ENCODE results near the gene USP10. TPM values are rescaled to one million over a fixed set of nuclear protein-coding genes. Genes with fewer than 3 reads are reported as not detected.

USP10 gene
- total and polyA plus RNA-seq, 3 experiments from 2014 or later = 86.1 to 146 (median 143) TPM

DNA sequence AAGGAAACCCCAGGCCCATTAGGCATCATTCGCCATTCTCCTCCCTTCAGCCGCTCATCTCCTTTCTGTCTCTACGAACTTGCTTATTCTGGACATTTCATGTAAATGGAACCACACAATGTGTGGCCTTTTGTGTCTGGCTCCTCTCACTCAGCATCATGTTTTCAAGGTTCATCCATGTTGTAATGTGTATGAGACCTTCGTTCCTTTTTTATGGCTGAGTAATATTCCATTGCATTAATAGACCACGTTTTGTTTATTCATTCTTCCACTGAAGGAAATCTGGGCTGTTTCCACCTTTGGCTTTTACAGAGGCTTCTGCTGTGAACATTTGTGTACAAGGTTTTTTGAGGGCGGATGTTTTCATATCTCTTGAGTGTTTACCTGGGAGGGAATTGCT is 123.2 kb downstream of the USP10 start:
- H3K4me3 ChIP-seq (ENCODE audit: low read length) = no peak overlapping the region
- H3K4me1 Mint-ChIP-seq = peaks cover 9 to 10% (median 9%) of the 10 kb centered on the region in 3 donors
- CTCF ChIA-PET = no interaction called here
- peaks cover 0 to 2% (median 0%) of the 10 kb centered on the region in 5 donors for H3K9me3 Mint-ChIP-seq
- no peaks in the 10 kb centered on the region for H3K36me3 Mint-ChIP-seq
- POLR2A ChIA-PET = no interaction called here
- peaks cover 16% of the 10 kb centered on the region for H3K4me1 ChIP-seq (ENCODE audit: insufficient read depth, low read length)
- no peak overlapping the region for H3K4me3 Mint-ChIP-seq
- H3K36me3 ChIP-seq (ENCODE audit: insufficient read depth, low read length) = no peaks in the 10 kb centered on the region
- no peak overlapping the region for H3K27ac Mint-ChIP-seq
- H3K9me3 ChIP-seq (ENCODE audit: low read length) = no peaks in the 10 kb centered on the region
- no peak for DNase-seq
- peaks cover 20 to 61% of the 10 kb centered on the region in 2 donors for H3K27me3 Mint-ChIP-seq
- no peak overlapping the region for H3K27ac ChIP-seq (ENCODE audit: low read depth, low read length)
- H3K27me3 ChIP-seq (ENCODE audit: insufficient read depth, low read length, poor library complexity, severe bottlenecking) = peaks cover 4% of the 10 kb centered on the region

DNA sequence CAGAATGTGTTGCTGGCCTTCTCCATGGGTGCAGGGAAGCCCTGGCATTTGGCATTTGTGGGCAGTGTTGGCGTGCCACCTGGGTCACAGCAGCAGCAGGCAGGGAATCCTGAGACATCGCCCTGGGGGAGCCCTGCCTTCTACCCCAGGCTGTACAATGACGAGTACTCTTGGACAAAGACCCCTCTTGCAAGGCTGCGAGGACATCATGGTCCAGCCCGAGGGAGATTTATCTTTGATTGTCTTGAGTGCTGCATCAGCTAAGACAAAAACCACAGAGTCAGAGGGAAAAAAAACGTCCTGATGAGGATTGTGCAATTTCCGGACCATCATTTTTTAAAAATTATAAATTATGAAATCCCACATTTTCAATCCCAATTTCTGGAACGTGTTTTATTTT is 123.7 kb downstream of the USP10 start:
- Mint-ChIP-seq H3K27ac (no peak overlapping the region), H3K4me1 (peaks cover 9 to 10% (median 9%) of the 10 kb centered on the region in 3 donors), H3K27me3 (peaks cover 20 to 65% of the 10 kb centered on the region in 2 donors), H3K9me3 (peaks cover 0 to 2% (median 0%) of the 10 kb centered on the region in 5 donors), H3K4me3 (no peak overlapping the region), H3K36me3 (no peaks in the 10 kb centered on the region)
- DNase-seq = no peak
- Histone ChIP-seq H3K27ac (ENCODE audit: low read depth, low read length) (no peak overlapping the region), H3K27me3 (ENCODE audit: insufficient read depth, low read length, poor library complexity, severe bottlenecking) (peaks cover 4% of the 10 kb centered on the region), H3K4me1 (ENCODE audit: insufficient read depth, low read length) (peaks cover 16% of the 10 kb centered on the region), H3K36me3 (ENCODE audit: insufficient read depth, low read length) (no peaks in the 10 kb centered on the region), H3K4me3 (ENCODE audit: low read length) (no peak overlapping the region), H3K9me3 (ENCODE audit: low read length) (no peaks in the 10 kb centered on the region)
- ChIA-PET CTCF (no interaction called here), POLR2A (no interaction called here)

DNA sequence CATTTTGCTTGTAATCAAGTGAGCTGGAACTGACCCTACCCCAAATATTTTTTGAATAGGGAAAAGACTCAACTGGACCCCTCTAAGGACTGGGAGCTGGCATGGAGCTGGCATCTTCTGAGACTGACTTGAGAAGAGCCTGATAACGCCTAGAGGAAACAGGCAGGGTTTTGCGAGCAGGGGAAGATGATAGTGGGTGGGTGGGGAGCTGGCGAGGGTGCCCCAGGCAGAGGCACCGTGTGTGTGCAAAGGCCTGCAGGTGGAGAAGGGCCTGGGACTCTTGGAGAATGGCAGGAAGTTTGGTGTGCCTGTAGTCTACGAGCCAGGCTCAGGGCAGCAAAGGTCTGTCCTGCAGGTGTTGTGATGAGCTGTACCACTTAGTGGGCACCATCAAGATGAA is 124.1 kb downstream of the USP10 start:
- Mint-ChIP-seq H3K27ac (no peak overlapping the region), H3K27me3 (peaks cover 25 to 66% of the 10 kb centered on the region in 2 donors), H3K36me3 (no peaks in the 10 kb centered on the region), H3K4me1 (peaks cover 9 to 10% (median 9%) of the 10 kb centered on the region in 3 donors), H3K9me3 (peaks cover 0 to 2% (median 0%) of the 10 kb centered on the region in 5 donors), H3K4me3 (no peak overlapping the region)
- ChIA-PET CTCF (no interaction called here), POLR2A (no interaction called here)
- Histone ChIP-seq H3K27me3 (ENCODE audit: insufficient read depth, low read length, poor library complexity, severe bottlenecking) (peaks cover 4% of the 10 kb centered on the region), H3K27ac (ENCODE audit: low read depth, low read length) (no peak overlapping the region), H3K4me3 (ENCODE audit: low read length) (no peak overlapping the region), H3K36me3 (ENCODE audit: insufficient read depth, low read length) (no peaks in the 10 kb centered on the region), H3K9me3 (ENCODE audit: low read length) (no peaks in the 10 kb centered on the region), H3K4me1 (ENCODE audit: insufficient read depth, low read length) (peaks cover 16% of the 10 kb centered on the region)
- DNase-seq = no peak

DNA sequence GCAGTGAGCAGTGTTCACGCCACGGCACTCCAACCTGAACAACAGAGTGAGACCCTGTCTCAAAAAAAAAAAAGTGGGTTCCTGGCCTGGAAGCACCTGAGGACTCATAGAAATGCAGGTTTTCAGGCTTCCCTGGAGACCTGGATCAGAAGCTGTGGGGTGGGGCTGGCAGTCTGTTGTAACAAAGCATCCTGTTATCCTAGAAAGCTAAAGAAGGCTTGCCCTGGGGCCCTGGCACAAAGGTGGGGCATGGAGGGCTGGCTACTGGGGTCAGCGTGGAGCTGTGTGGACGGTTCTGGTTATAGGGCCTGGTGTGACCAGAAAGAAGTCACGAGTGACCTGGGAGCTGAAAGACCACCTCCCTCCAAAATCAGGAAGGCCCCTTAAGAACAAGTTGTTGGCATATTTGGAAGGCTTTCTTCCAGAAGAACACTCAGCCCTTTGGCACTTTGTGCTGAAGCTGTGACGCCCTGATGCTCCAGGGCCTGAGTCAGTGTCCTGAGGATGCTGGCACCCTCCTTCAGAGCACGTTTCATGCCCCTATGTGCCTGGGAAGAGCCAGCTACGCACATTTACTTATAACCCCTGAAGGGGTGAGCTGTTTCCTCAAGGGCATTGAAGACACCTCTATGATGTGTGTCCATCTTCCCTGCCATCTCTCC is 126.2 kb downstream of the USP10 start:
- H3K9me3 Mint-ChIP-seq = peaks cover 0 to 2% (median 0%) of the 10 kb centered on the region in 5 donors
- H3K27ac ChIP-seq (ENCODE audit: low read depth, low read length) = no peak overlapping the region
- H3K4me1 Mint-ChIP-seq = no peaks in the 10 kb centered on the region
- no peak for DNase-seq
- no peak overlapping the region for H3K4me3 ChIP-seq (ENCODE audit: low read length)
- H3K4me1 ChIP-seq (ENCODE audit: insufficient read depth, low read length) = peaks cover 4% of the 10 kb centered on the region
- H3K36me3 Mint-ChIP-seq = no peaks in the 10 kb centered on the region
- no peaks in the 10 kb centered on the region for H3K27me3 ChIP-seq (ENCODE audit: insufficient read depth, low read length, poor library complexity, severe bottlenecking)
- POLR2A ChIA-PET = no interaction called here
- no peak overlapping the region for H3K4me3 Mint-ChIP-seq
- no peaks in the 10 kb centered on the region for H3K9me3 ChIP-seq (ENCODE audit: low read length)
- H3K36me3 ChIP-seq (ENCODE audit: insufficient read depth, low read length) = no peaks in the 10 kb centered on the region
- no peak overlapping the region for H3K27ac Mint-ChIP-seq
- peaks cover 23 to 57% of the 10 kb centered on the region in 2 donors for H3K27me3 Mint-ChIP-seq
- CTCF ChIA-PET = no interaction called here

DNA sequence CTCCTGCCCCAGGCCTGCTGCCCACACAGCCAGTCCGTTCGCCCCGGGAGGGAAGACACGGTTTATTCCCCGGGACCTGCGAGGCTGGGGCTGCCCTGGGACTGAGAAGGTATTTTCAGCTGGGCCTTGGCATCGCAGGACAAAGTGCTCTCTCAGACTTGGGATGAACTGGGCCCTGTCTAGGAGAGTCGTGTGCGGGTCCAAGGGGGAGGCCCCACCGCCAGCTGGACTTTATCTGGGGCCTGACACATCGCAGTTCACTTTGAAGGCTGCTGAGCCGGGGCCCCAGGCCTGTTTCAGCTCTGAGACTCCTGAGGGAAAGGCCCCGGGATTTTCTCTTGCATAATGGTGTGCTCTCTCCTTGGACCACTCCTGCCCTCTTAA is 126.8 kb downstream of the USP10 start:
- CTCF ChIA-PET = no interaction called here
- Mint-ChIP-seq H3K4me1 (no peaks in the 10 kb centered on the region), H3K27me3 (peaks cover 21 to 52% of the 10 kb centered on the region in 2 donors), H3K36me3 (no peaks in the 10 kb centered on the region), H3K27ac (no peak overlapping the region), H3K9me3 (peaks cover 0 to 2% (median 0%) of the 10 kb centered on the region in 5 donors), H3K4me3 (no peak overlapping the region)
- Histone ChIP-seq H3K36me3 (ENCODE audit: insufficient read depth, low read length) (no peaks in the 10 kb centered on the region), H3K9me3 (ENCODE audit: low read length) (no peaks in the 10 kb centered on the region), H3K27me3 (ENCODE audit: insufficient read depth, low read length, poor library complexity, severe bottlenecking) (no peaks in the 10 kb centered on the region), H3K4me3 (ENCODE audit: low read length) (no peak overlapping the region), H3K4me1 (ENCODE audit: insufficient read depth, low read length) (no peaks in the 10 kb centered on the region), H3K27ac (ENCODE audit: low read depth, low read length) (no peak overlapping the region)
- POLR2A ChIA-PET = no interaction called here
- DNase-seq = no peak

DNA sequence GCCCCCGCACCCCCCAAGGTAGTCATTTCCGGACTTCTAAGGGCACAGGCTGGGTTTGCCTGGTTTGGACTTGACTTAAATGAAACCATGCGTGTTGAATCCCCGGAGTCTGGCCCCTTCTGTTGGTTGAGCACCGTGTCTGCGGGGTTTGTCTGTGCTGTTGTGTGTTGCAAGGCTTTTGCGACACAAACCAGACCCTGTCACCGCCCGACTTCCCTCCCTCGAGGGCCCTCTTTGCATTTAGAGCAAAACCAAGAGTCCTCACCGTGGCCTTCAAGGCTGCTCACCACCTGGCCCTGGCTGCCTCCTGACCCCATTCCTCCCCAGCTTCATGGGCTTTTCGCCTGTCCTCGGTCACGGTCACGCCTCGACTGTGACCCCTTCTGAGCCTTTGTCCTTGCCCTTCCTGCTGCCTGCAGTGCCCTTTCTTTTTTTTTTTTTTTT is 127.4 kb downstream of the USP10 start:
- H3K9me3 ChIP-seq (ENCODE audit: low read length) = no peaks in the 10 kb centered on the region
- POLR2A ChIA-PET = no interaction called here

DNA sequence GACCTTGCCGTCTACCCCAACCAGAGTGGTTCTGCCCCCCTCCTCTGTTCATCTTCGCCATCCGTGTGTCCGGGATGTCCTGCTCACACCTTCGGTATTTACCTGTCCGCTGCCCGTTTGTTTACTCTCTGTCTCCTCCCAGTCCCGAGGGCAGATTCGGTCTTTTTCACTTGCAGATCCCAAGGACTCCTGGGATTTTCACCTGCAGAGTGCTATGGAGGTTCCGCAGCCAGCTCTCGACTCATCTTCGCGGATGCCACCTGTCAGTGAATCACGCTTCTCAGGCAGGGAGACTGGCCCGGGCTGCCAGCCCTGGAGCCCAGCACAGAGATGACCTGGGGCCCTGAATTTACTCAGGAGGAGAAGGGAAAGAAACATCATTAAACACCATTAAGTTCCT is 128.1 kb downstream of the USP10 start:
- Mint-ChIP-seq H3K27ac (no peak overlapping the region), H3K27me3 (peaks cover 21 to 47% of the 10 kb centered on the region in 2 donors), H3K4me3 (no peak overlapping the region), H3K4me1 (no peaks in the 10 kb centered on the region), H3K9me3 (no peaks in the 10 kb centered on the region), H3K36me3 (no peaks in the 10 kb centered on the region)
- Histone ChIP-seq H3K4me1 (ENCODE audit: insufficient read depth, low read length) (no peaks in the 10 kb centered on the region), H3K36me3 (ENCODE audit: insufficient read depth, low read length) (no peaks in the 10 kb centered on the region), H3K27ac (ENCODE audit: low read depth, low read length) (no peak overlapping the region), H3K4me3 (ENCODE audit: low read length) (no peak overlapping the region), H3K9me3 (ENCODE audit: low read length) (no peaks in the 10 kb centered on the region), H3K27me3 (ENCODE audit: insufficient read depth, low read length, poor library complexity, severe bottlenecking) (no peaks in the 10 kb centered on the region)
- CTCF ChIA-PET = no interaction called here
- POLR2A ChIA-PET = no interaction called here
- DNase-seq = no peak

More for the DNA sequence above, 127.4 kb downstream of the USP10 start:
- CTCF ChIA-PET = no interaction called here
- Histone ChIP-seq H3K27me3 (ENCODE audit: insufficient read depth, low read length, poor library complexity, severe bottlenecking) (no peaks in the 10 kb centered on the region), H3K4me3 (ENCODE audit: low read length) (no peak overlapping the region), H3K4me1 (ENCODE audit: insufficient read depth, low read length) (no peaks in the 10 kb centered on the region), H3K36me3 (ENCODE audit: insufficient read depth, low read length) (no peaks in the 10 kb centered on the region), H3K27ac (ENCODE audit: low read depth, low read length) (no peak overlapping the region)
- Mint-ChIP-seq H3K4me3 (no peak overlapping the region), H3K9me3 (peaks cover 0 to 2% (median 0%) of the 10 kb centered on the region in 5 donors), H3K27ac (no peak overlapping the region), H3K27me3 (peaks cover 21 to 51% of the 10 kb centered on the region in 2 donors), H3K36me3 (no peaks in the 10 kb centered on the region), H3K4me1 (no peaks in the 10 kb centered on the region)
- no peak for DNase-seq

DNA sequence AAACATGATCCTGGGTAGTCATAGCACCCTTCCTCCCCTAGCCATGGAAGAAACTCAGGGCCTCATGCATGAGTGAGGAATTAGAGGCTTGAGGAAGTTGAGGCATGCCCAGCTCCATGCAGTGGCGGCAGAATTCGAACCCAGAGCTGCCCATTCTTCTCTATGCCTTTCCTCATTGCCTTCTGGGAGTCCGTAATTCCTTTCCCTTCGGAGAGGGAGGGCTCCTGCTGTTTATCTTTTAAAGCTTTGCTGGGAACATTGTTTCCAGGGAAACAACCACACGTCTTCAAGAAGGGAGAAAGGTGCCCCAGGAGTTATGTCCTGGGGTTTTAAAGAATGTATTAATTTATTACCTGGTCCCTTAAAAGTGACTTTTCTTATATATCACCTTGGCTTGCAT is 128.5 kb downstream of the USP10 start:
- H3K9me3 ChIP-seq (ENCODE audit: low read length) = no peaks in the 10 kb centered on the region
- Mint-ChIP-seq H3K4me1 (no peaks in the 10 kb centered on the region), H3K4me3 (no peak overlapping the region), H3K36me3 (no peaks in the 10 kb centered on the region), H3K27me3 (peaks cover 19 to 45% of the 10 kb centered on the region in 2 donors), H3K9me3 (no peaks in the 10 kb centered on the region), H3K27ac (no peak overlapping the region)
- CTCF ChIA-PET = no interaction called here
- no peak overlapping the region for H3K4me3 ChIP-seq (ENCODE audit: low read length)
- POLR2A ChIA-PET = no interaction called here
- no peaks in the 10 kb centered on the region for H3K36me3 ChIP-seq (ENCODE audit: insufficient read depth, low read length)
- DNase-seq = no peak
- H3K27me3 ChIP-seq (ENCODE audit: insufficient read depth, low read length, poor library complexity, severe bottlenecking) = no peaks in the 10 kb centered on the region
- no peak overlapping the region for H3K27ac ChIP-seq (ENCODE audit: low read depth, low read length)
- no peaks in the 10 kb centered on the region for H3K4me1 ChIP-seq (ENCODE audit: insufficient read depth, low read length)
